OCI-LY7 (cell line): ENCODE data around the gene ENTPD7.

ENCODE experiments used
- EZH2phosphoT487 ChIP-seq: fragments of 200-600 bp; sonication (generic); IDR thresholded peaks from 2 replicates; pipeline ENCODE4 v1.6.1; 2018; ENCODE audit warnings: low read depth, borderline replicate concordance, mild to moderate bottlenecking, mixed run types, antibody characterized with exemption, low read length, moderate library complexity, mixed read lengths
- TF ChIP-seq, protein P1 (sequence below): fragments of 200-600 bp; sonication (generic); conservative IDR thresholded peaks from 2 replicates; pipeline ENCODE4 v1.5.1; 2014; ENCODE audit warnings: mild to moderate bottlenecking, antibody characterized with exemption, low read length, moderate library complexity, mixed read lengths

DNA sequence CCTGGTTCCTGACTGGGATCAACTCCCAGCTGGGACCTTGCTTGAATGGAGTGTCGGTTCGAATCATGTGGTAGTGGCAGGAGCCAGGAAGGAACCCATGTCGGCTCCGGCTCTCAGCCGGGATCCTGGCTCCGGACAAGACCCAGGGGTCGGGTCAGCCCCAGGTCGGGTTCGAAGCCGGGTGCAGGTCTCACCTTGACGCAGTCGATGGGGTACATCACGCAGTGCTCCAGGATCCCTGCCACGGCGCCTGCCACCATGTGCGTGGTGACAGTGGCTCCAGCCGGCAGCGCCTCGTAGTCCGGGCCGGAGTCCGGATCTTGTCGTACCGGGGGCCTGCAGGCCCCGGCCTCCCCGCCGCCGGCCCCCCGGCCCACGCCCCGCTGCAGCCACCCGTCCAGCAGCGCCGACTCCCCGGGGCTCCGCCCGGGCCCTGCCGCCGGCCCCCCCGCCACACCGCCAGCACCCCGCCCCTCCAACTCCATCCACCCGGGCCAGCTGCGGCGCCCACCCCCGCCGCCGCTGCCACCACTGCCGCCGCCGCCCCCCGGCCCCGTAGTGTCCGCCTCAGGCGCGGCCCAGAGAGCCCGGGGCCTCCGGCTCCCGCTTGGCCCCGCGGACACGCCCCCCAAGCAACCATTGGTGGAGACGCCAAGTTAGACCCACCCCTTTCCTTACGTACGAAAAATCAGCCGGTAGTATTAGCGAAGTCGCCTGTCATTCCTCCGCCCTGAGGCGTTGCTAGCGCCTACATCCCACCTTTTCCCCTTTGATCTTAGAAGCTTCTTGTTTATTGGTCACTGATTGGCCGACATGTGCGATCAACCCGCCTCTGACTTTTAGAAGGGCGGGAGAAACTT is 39.2 kb upstream of the ENTPD7 start, which contains the start of gene SLC25A28:
- TF ChIP-seq, protein P1, sequence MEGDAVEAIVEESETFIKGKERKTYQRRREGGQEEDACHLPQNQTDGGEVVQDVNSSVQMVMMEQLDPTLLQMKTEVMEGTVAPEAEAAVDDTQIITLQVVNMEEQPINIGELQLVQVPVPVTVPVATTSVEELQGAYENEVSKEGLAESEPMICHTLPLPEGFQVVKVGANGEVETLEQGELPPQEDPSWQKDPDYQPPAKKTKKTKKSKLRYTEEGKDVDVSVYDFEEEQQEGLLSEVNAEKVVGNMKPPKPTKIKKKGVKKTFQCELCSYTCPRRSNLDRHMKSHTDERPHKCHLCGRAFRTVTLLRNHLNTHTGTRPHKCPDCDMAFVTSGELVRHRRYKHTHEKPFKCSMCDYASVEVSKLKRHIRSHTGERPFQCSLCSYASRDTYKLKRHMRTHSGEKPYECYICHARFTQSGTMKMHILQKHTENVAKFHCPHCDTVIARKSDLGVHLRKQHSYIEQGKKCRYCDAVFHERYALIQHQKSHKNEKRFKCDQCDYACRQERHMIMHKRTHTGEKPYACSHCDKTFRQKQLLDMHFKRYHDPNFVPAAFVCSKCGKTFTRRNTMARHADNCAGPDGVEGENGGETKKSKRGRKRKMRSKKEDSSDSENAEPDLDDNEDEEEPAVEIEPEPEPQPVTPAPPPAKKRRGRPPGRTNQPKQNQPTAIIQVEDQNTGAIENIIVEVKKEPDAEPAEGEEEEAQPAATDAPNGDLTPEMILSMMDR: no peak
- no peak for TF ChIP-seq EZH2phosphoT487
